ENCODE measurements around the gene WDR45.

GRCh38 chrX:49117581-49117980 lies 37.9 kb upstream of the WDR45 start:
- TF ChIP-seq CTCF (conservative IDR thresholded peaks at IDR 0.05; ENCODE audit: low read depth, low read length): no peak
- TF ChIP-seq SMC3 (IDR thresholded peaks at IDR 0.05; ENCODE audit: low read depth, low read length): no peak
- no peak for TF ChIP-seq RFX5 (IDR thresholded peaks at IDR 0.05; ENCODE audit: low read depth, low read length)
- no peak for TF ChIP-seq MXI1 (IDR thresholded peaks at IDR 0.05; ENCODE audit: borderline replicate concordance, low read depth, low read length)
- no peak for TF ChIP-seq RAD21 (IDR thresholded peaks at IDR 0.05; ENCODE audit: low read length)
- no peak for TF ChIP-seq CEBPB (IDR thresholded peaks at IDR 0.05; ENCODE audit: low read depth, low read length)

All from IMR-90 (cell line).